ENCODE data around the gene CDCP1. TPM values are rescaled to one million over a fixed set of nuclear protein-coding genes. Genes with fewer than 3 reads are reported as not detected.

Gene CDCP1
- total RNA-seq, 1 donor from 2014 or later: 53.5 TPM

GRCh38 chr3:45035441-45036301 is 110.5 kb downstream of the CDCP1 start:
- H3K4me3 ChIP-seq (ENCODE audit: low read depth, low read length): peak overlapping the region; percentile 46
- no peak for TF ChIP-seq CTCF (conservative IDR thresholded peaks at IDR 0.05; ENCODE audit: low read depth, low read length)

GRCh38 chr3:45034612-45035252 is 111.4 kb downstream of the CDCP1 start:
- no peak for TF ChIP-seq CTCF (conservative IDR thresholded peaks at IDR 0.05; ENCODE audit: low read depth, low read length)
- DNase-seq (ENCODE audit: low read depth): no peak
- no peak overlapping the region for H3K4me3 ChIP-seq (ENCODE audit: low read depth, low read length)

More at GRCh38 chr3:45035441-45036301, 110.5 kb downstream of the CDCP1 start:
- DNase-seq (ENCODE audit: low read depth): no peak

GRCh38 chr3:45033791-45034190 is 112.4 kb downstream of the CDCP1 start:
- DNase-seq (ENCODE audit: low read depth): no peak
- H3K4me3 ChIP-seq (ENCODE audit: low read depth, low read length): no peak overlapping the region
- TF ChIP-seq CTCF (conservative IDR thresholded peaks at IDR 0.05; ENCODE audit: low read depth, low read length): no peak

Other genes with a start within 250 kb of the CDCP1 start
- gene ZDHHC3, start 170.2 kb downstream of the CDCP1 start, total RNA-seq: 38.9 and 65.8 TPM in 2 replicates
- 68.3 and 85.1 TPM in 2 replicates for gene EXOSC7, start 170.1 kb downstream of the CDCP1 start, total RNA-seq
- not detected in 2 replicates for gene CLEC3B, start 120.1 kb downstream of the CDCP1 start, total RNA-seq
- 5.0 and 5.7 TPM in 2 replicates for gene TMEM158, start 79.9 kb upstream of the CDCP1 start, total RNA-seq
- gene LARS2, start 242.2 kb upstream of the CDCP1 start, total RNA-seq: 22.7 and 27.7 TPM in 2 replicates